ENCODE data around the gene ZNF469. TPM values are rescaled to one million over a fixed set of nuclear protein-coding genes. Genes with fewer than 3 reads are reported as not detected.

ZNF469 gene
- total and polyA plus RNA-seq, 4 donors = 0.04 to 0.50 (median 0.36) TPM

DNA sequence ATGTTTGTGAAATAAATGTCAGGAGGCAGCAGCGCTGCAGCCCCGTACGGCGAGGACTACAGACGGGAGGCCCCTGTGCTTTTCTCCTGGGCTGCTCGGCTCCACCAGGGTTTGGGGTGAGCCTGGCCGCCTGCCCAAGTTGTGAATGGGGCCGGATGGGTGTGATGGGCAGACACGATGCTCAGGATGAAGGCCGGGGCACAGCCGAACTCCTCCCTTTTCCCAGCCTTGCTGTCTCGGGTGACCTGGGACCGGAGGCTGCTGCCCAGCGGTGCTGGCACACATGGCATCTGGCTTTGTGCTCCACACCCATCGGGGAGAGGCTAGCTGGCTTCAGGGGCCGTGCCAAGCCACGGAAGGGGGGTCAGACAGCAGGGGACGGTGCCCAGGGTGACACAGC, 36.1 kb downstream of the ZNF469 start:
- no peak for TF ChIP-seq RXRA (IDR thresholded peaks at IDR 0.05)
- TF ChIP-seq, protein P1, sequence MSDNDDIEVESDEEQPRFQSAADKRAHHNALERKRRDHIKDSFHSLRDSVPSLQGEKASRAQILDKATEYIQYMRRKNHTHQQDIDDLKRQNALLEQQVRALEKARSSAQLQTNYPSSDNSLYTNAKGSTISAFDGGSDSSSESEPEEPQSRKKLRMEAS (IDR thresholded peaks at IDR 0.05) = no peak
- no peak for TF ChIP-seq GABPA (IDR thresholded peaks at IDR 0.05 in 1 of 2, conservative IDR thresholded peaks at IDR 0.05 in 1 of 2)
- no peak for TF ChIP-seq EGR1 (IDR thresholded peaks at IDR 0.05; ENCODE audit: low read depth in 2 of 2)
- TF ChIP-seq FOXA1 (IDR thresholded peaks at IDR 0.05) = no peak
- TF ChIP-seq NR2F2 (IDR thresholded peaks at IDR 0.05) = no peak
- TF ChIP-seq, protein P2, sequence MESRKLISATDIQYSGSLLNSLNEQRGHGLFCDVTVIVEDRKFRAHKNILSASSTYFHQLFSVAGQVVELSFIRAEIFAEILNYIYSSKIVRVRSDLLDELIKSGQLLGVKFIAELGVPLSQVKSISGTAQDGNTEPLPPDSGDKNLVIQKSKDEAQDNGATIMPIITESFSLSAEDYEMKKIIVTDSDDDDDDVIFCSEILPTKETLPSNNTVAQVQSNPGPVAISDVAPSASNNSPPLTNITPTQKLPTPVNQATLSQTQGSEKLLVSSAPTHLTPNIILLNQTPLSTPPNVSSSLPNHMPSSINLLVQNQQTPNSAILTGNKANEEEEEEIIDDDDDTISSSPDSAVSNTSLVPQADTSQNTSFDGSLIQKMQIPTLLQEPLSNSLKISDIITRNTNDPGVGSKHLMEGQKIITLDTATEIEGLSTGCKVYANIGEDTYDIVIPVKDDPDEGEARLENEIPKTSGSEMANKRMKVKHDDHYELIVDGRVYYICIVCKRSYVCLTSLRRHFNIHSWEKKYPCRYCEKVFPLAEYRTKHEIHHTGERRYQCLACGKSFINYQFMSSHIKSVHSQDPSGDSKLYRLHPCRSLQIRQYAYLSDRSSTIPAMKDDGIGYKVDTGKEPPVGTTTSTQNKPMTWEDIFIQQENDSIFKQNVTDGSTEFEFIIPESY (IDR thresholded peaks at IDR 0.05) = no peak
- TF ChIP-seq HNF4A (conservative IDR thresholded peaks at IDR 0.05) = no peak
- TF ChIP-seq RAD21 (IDR thresholded peaks at IDR 0.05) = no peak
- no peak for TF ChIP-seq HNF4G (IDR thresholded peaks at IDR 0.05)
- no peak for TF ChIP-seq FOXA2 (IDR thresholded peaks at IDR 0.05)
- TF ChIP-seq, protein P3, sequence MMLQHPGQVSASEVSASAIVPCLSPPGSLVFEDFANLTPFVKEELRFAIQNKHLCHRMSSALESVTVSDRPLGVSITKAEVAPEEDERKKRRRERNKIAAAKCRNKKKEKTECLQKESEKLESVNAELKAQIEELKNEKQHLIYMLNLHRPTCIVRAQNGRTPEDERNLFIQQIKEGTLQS (IDR thresholded peaks at IDR 0.05) = no peak
- TF ChIP-seq, protein P4, sequence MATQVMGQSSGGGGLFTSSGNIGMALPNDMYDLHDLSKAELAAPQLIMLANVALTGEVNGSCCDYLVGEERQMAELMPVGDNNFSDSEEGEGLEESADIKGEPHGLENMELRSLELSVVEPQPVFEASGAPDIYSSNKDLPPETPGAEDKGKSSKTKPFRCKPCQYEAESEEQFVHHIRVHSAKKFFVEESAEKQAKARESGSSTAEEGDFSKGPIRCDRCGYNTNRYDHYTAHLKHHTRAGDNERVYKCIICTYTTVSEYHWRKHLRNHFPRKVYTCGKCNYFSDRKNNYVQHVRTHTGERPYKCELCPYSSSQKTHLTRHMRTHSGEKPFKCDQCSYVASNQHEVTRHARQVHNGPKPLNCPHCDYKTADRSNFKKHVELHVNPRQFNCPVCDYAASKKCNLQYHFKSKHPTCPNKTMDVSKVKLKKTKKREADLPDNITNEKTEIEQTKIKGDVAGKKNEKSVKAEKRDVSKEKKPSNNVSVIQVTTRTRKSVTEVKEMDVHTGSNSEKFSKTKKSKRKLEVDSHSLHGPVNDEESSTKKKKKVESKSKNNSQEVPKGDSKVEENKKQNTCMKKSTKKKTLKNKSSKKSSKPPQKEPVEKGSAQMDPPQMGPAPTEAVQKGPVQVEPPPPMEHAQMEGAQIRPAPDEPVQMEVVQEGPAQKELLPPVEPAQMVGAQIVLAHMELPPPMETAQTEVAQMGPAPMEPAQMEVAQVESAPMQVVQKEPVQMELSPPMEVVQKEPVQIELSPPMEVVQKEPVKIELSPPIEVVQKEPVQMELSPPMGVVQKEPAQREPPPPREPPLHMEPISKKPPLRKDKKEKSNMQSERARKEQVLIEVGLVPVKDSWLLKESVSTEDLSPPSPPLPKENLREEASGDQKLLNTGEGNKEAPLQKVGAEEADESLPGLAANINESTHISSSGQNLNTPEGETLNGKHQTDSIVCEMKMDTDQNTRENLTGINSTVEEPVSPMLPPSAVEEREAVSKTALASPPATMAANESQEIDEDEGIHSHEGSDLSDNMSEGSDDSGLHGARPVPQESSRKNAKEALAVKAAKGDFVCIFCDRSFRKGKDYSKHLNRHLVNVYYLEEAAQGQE (IDR thresholded peaks at IDR 0.05) = no peak
- no peak for TF ChIP-seq SP1 (IDR thresholded peaks at IDR 0.05)
- no peak for TF ChIP-seq YY1 (IDR thresholded peaks at IDR 0.05)
- no peak overlapping the region for H3K4me3 ChIP-seq (ENCODE audit: low read depth in 1 of 3, low read length in 3 of 3)
- H3K4me1 ChIP-seq (ENCODE audit: control insufficient read depth in 4 of 4, insufficient read depth in 4 of 4, low read length in 3 of 4) = no peaks in the 10 kb centered on the region
- WGBS = 74% methylated on average over 18 of the region's 18 CpGs
- H3K9ac ChIP-seq (ENCODE audit: low read depth in 1 of 2, low read length in 2 of 2) = no peak overlapping the region
- H3K27me3 ChIP-seq (ENCODE audit: control insufficient read depth in 4 of 4, insufficient read depth in 4 of 4, low read length in 3 of 4) = no peaks in the 10 kb centered on the region
- no peaks in the 10 kb centered on the region for H3K36me3 ChIP-seq (ENCODE audit: control insufficient read depth in 4 of 4, insufficient read depth in 3 of 4, low read depth in 1 of 4, low read length in 3 of 4)
- no peaks in the 10 kb centered on the region for H3K9me3 ChIP-seq (ENCODE audit: control insufficient read depth in 4 of 4, low read length in 3 of 4)
- no peak for DNase-seq (ENCODE audit: low spot score)
- no peak overlapping the region for H3K27ac ChIP-seq (ENCODE audit: low read depth in 1 of 2, low read length in 2 of 2)

DNA sequence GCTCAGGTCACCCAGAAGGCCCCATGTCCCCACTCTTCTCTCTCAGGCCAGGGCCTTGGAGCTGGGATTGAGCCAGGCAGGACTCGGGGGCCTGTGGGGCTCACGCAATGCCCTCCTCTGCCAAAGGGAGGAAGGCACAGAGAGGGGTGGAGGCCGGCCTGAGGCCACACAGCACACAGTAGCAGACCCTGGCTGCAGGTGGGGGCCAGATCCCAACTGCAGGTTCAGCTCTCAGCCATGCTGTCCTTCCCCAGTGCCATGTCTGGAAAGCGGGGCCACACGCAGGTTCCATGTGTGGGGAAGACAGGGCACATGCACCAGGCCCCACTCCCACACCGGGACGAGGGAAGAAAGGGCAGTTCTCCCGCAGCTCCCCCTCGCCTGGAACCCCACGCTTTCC, 37.0 kb downstream of the ZNF469 start:
- Histone ChIP-seq H3K4me3 (ENCODE audit: low read depth in 1 of 3, low read length in 3 of 3) (no peak overlapping the region), H3K27me3 (ENCODE audit: control insufficient read depth in 4 of 4, insufficient read depth in 4 of 4, low read length in 3 of 4) (no peaks in the 10 kb centered on the region), H3K4me1 (ENCODE audit: control insufficient read depth in 4 of 4, insufficient read depth in 4 of 4, low read length in 3 of 4) (no peaks in the 10 kb centered on the region), H3K9ac (ENCODE audit: low read depth in 1 of 2, low read length in 2 of 2) (no peak overlapping the region), H3K27ac (ENCODE audit: low read depth in 1 of 2, low read length in 2 of 2) (no peak overlapping the region), H3K9me3 (ENCODE audit: control insufficient read depth in 4 of 4, low read length in 3 of 4) (no peaks in the 10 kb centered on the region), H3K36me3 (ENCODE audit: control insufficient read depth in 4 of 4, insufficient read depth in 3 of 4, low read depth in 1 of 4, low read length in 3 of 4) (no peaks in the 10 kb centered on the region)
- DNase-seq (ENCODE audit: low spot score) = no peak
- 89% methylated on average over 10 of the region's 10 CpGs for WGBS
- no peak for TF ChIP-seq RXRA (IDR thresholded peaks at IDR 0.05)
- TF ChIP-seq GABPA (IDR thresholded peaks at IDR 0.05 in 1 of 2, conservative IDR thresholded peaks at IDR 0.05 in 1 of 2) = no peak
- TF ChIP-seq, protein P2 (IDR thresholded peaks at IDR 0.05) = no peak
- no peak for TF ChIP-seq EGR1 (IDR thresholded peaks at IDR 0.05; ENCODE audit: low read depth in 2 of 2)
- no peak for TF ChIP-seq JUND (IDR thresholded peaks at IDR 0.05)
- no peak for TF ChIP-seq FOXA2 (IDR thresholded peaks at IDR 0.05)
- TF ChIP-seq SP1 (IDR thresholded peaks at IDR 0.05) = no peak
- TF ChIP-seq NR2F2 (IDR thresholded peaks at IDR 0.05) = no peak
- no peak for TF ChIP-seq YY1 (IDR thresholded peaks at IDR 0.05)
- TF ChIP-seq, protein P5, sequence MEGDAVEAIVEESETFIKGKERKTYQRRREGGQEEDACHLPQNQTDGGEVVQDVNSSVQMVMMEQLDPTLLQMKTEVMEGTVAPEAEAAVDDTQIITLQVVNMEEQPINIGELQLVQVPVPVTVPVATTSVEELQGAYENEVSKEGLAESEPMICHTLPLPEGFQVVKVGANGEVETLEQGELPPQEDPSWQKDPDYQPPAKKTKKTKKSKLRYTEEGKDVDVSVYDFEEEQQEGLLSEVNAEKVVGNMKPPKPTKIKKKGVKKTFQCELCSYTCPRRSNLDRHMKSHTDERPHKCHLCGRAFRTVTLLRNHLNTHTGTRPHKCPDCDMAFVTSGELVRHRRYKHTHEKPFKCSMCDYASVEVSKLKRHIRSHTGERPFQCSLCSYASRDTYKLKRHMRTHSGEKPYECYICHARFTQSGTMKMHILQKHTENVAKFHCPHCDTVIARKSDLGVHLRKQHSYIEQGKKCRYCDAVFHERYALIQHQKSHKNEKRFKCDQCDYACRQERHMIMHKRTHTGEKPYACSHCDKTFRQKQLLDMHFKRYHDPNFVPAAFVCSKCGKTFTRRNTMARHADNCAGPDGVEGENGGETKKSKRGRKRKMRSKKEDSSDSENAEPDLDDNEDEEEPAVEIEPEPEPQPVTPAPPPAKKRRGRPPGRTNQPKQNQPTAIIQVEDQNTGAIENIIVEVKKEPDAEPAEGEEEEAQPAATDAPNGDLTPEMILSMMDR (IDR thresholded peaks at IDR 0.05; ENCODE audit: low read depth, low read length, missing input control) = no peak
- TF ChIP-seq TAF1 (conservative IDR thresholded peaks at IDR 0.05) = no peak
- TF ChIP-seq HNF4A (conservative IDR thresholded peaks at IDR 0.05) = no peak
- no peak for TF ChIP-seq RAD21 (IDR thresholded peaks at IDR 0.05)
- TF ChIP-seq, protein P1 (IDR thresholded peaks at IDR 0.05) = no peak
- TF ChIP-seq, protein P3 (IDR thresholded peaks at IDR 0.05) = no peak
- no peak for TF ChIP-seq HNF4G (IDR thresholded peaks at IDR 0.05)
